ENCODE results near the gene NLRP3. TPM values are rescaled to one million over a fixed set of nuclear protein-coding genes. Genes with fewer than 3 reads are reported as not detected.
"Not testable (repeated sequence)": the region's sequence is repeated elsewhere in the genome, so short reads cannot be mapped to it uniquely, and the experiment has no call there.

NLRP3 gene
- total and polyA plus RNA-seq, 2 experiments from 2014 or later = 0.42 TPM; not detected in 1

DNA sequence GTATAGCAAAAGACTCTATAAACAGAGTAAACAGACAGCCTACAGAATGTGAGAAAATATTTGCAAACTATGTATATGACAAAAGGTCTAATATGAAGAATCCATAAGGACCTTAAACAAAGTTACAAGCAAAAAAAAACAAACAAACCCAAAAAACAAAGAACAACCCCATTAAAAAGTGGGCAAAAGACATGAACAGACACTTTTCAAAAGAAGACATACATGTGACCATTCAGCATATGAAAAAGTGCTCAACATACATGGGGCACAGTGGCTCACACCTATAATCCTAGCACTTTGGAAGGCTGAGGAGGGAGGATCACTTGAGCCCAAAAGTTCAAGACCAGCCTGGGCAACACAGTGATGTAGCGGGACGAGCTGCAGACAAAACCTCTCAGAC, 59.8 kb downstream of the NLRP3 start:
- Histone ChIP-seq H4K20me1 (replicated peaks; ENCODE audit: insufficient read depth) (no peaks in the 10 kb centered on the region), H3K27ac (ENCODE audit: low read depth) (no peak overlapping the region), H3K4me3 (no peak overlapping the region), H3K27me3 (ENCODE audit: insufficient read depth) (no peaks in the 10 kb centered on the region), H3K36me3 (ENCODE audit: insufficient read depth) (no peaks in the 10 kb centered on the region; the same call in 1 of the 2 replicates), H3K79me2 (replicated peaks; ENCODE audit: insufficient read depth) (no peaks in the 10 kb centered on the region), H3K4me2 (no peak overlapping the region), H3K9me2 (ENCODE audit: insufficient read depth) (no peaks in the 10 kb centered on the region; the same call in 1 of the 2 replicates), H2AFZ (no peak overlapping the region), H3F3A (replicated peaks; ENCODE audit: low read depth) (no peaks in the 10 kb centered on the region), H3K4me1 (ENCODE audit: insufficient read depth) (peaks cover 19% of the 10 kb centered on the region)
- Mint-ChIP-seq H3K9me3 (peaks cover 16% of the 10 kb centered on the region), H3K36me3 (ENCODE audit: low read depth) (peaks cover 13% of the 10 kb centered on the region; the same call in 1 of the 3 replicates), H3K4me1 (peaks cover 17% of the 10 kb centered on the region), H3K27me3 (ENCODE audit: insufficient read depth, low read depth, poor library complexity) (peaks cover 1% of the 10 kb centered on the region), H3K4me3 (no peak overlapping the region), H3K27ac (no peak overlapping the region)
- DNase-seq (ENCODE audit: low spot score) (no peak), ATAC-seq (no peak)
- no peak for TF ChIP-seq ZNF462 (CRISPR knock-in tag; IDR thresholded peaks at IDR 0.05)
- no peak for TF ChIP-seq ZNF331 (CRISPR knock-in tag; IDR thresholded peaks at IDR 0.05; ENCODE audit: low read depth)
- no peak for TF ChIP-seq EZH2phosphoT487 (IDR thresholded peaks at IDR 0.05; ENCODE audit: unreplicated experiment)
- no peak for TF ChIP-seq CREB1 (CRISPR knock-in tag; IDR thresholded peaks at IDR 0.05; ENCODE audit: low read depth)
- no peak for TF ChIP-seq JUNB (IDR thresholded peaks at IDR 0.05; ENCODE audit: unreplicated experiment)
- TF ChIP-seq EZH2 (IDR thresholded peaks at IDR 0.05; ENCODE audit: low read depth, unreplicated experiment) = no peak
- TF ChIP-seq POLR2AphosphoS5 (IDR thresholded peaks at IDR 0.05; ENCODE audit: low read depth) = no peak
- TF ChIP-seq REST (IDR thresholded peaks at IDR 0.05; ENCODE audit: unreplicated experiment) = no peak
- no peak for TF ChIP-seq NANOG (IDR thresholded peaks at IDR 0.05; ENCODE audit: borderline replicate concordance)
- no peak for TF ChIP-seq CTCF (conservative IDR thresholded peaks at IDR 0.05; ENCODE audit: low read depth in 2 of 2)

DNA sequence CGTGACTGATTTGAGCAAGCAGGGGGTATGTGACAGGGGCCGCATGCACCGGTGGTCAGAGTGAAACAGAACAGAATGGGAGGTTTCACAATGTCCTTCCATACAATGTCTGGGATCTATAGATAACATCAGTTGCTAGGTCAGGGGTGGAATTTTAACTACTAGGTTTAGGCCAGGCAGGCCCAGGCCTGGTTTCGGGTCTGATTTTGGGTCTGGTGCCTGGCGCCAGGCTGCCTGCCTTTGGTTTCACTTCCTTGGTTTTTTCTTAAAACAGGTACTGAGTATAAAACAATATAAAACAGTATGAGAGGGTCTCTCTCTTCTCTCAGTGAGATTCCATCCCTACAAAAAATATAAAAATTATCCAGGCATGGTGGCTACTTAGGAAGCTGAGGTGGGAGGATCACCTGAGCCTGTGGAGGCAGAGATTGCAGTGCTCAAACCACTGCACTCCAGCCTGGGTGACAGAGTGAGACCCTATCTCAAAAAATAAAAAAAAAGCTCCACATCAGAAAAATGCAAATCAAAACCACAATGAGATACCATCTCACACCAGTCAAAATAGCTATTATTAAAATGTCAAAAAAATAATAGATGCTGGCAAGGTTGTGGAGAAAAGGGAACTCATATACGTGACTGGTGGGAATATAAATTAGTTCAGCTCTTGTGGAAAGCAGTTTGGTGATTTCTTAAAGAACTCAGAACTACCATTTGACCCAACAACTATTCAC, 60.5 kb downstream of the NLRP3 start:
- not testable (repeated sequence) for H3F3A ChIP-seq (replicated peaks; ENCODE audit: low read depth); H3K4me2 ChIP-seq; H3K36me3 ChIP-seq (ENCODE audit: insufficient read depth); DNase-seq (ENCODE audit: low spot score); H3K4me3 Mint-ChIP-seq; ATAC-seq; H3K9me2 ChIP-seq (ENCODE audit: insufficient read depth); H3K27ac ChIP-seq (ENCODE audit: low read depth); H3K27ac Mint-ChIP-seq; H3K4me3 ChIP-seq; H2AFZ ChIP-seq; H4K20me1 ChIP-seq (replicated peaks; ENCODE audit: insufficient read depth); H3K27me3 Mint-ChIP-seq (ENCODE audit: insufficient read depth, low read depth, poor library complexity); H3K79me2 ChIP-seq (replicated peaks; ENCODE audit: insufficient read depth); H3K27me3 ChIP-seq (ENCODE audit: insufficient read depth)
- Mint-ChIP-seq H3K9me3 (peaks cover 16% of the 10 kb centered on the region), H3K4me1 (peaks cover 17% of the 10 kb centered on the region), H3K36me3 (ENCODE audit: low read depth) (peaks cover 13% of the 10 kb centered on the region; the same call in 1 of the 3 replicates)
- peaks cover 19% of the 10 kb centered on the region for H3K4me1 ChIP-seq (ENCODE audit: insufficient read depth)
